Smooth muscle cell (in vitro differentiated cells): ENCODE data around the gene PLBD2. TPM values are rescaled to one million over a fixed set of nuclear protein-coding genes. Genes with fewer than 3 reads are reported as not detected.

Experiments
- DNase-seq: peaks from one replicate; lab custom pipeline; 2025; ENCODE audit not compliant: unreplicated experiment; lab: John Stamatoyannopoulos, UW
- H2AFZ ChIP-seq: fragments of 200-600 bp; sonication (generic); 2 replicates; pipeline ENCODE4 v1.6.0; 2016; ENCODE audit warnings: antibody characterized with exemption, low read depth, mild to moderate bottlenecking
- H3F3A ChIP-seq: fragments of 200-600 bp; sonication (generic); 2 replicates; pipeline ENCODE4 v1.6.0; 2017; ENCODE audit warnings: antibody characterized with exemption, low read depth
- H3K27ac ChIP-seq: fragments of 200-600 bp; sonication (generic); 2 replicates; pipeline ENCODE4 v1.5.1; 2016; ENCODE audit warnings: low read depth, mild to moderate bottlenecking
- H3K27me3 ChIP-seq: fragments of 200-600 bp; sonication (generic); 2 replicates; pipeline ENCODE4 v1.6.1; 2016; ENCODE audit warnings: low read depth, mild to moderate bottlenecking
- H3K36me3 ChIP-seq: fragments of 200-600 bp; sonication (generic); 2 replicates; pipeline ENCODE4 v1.5.1; 2016; ENCODE audit warnings: low read depth
- H3K4me1 ChIP-seq: fragments of 200-600 bp; sonication (generic); 2 replicates; pipeline ENCODE4 v1.5.1; 2016; ENCODE audit warnings: low read depth
- H3K4me2 ChIP-seq: fragments of 200-600 bp; sonication (generic); 2 replicates; pipeline ENCODE4 v1.6.0; 2016; ENCODE audit warnings: mild to moderate bottlenecking
- H3K4me3 ChIP-seq: fragments of 200-600 bp; sonication (generic); 2 replicates; pipeline ENCODE4 v1.5.1; 2016; ENCODE audit warnings: mild to moderate bottlenecking
- H3K79me2 ChIP-seq: fragments of 200-600 bp; sonication (generic); 2 replicates; pipeline ENCODE4 v1.6.0; 2016; ENCODE audit warnings: low read depth, mild to moderate bottlenecking
- H3K9ac ChIP-seq: fragments of 200-600 bp; sonication (generic); 2 replicates; pipeline ENCODE4 v1.6.0; 2016; ENCODE audit warnings: low read depth
- H3K9me3 ChIP-seq: fragments of 200-600 bp; sonication (generic); replicated peaks from 2 replicates; pipeline ENCODE4 v1.5.1; 2016; ENCODE audit warnings: low read depth
- H4K20me1 ChIP-seq: fragments of 200-600 bp; sonication (generic); 2 replicates; pipeline ENCODE4 v1.6.0; 2016; ENCODE audit warnings: low read depth
- WGBS: methylation state at CpG from one replicate; pipeline ENCODE4 v1.1.7; 2016; ENCODE audit warnings: low lambda C conversion rate; 5-methylcytosine and 5-hydroxymethylcytosine counted together
- polyA plus RNA-seq: library from polyadenylated mRNA; unstranded; fragments of >200 nt; fragmentation: Nextera tagmentation; extraction: Ambion mirVana; gene quantifications from 2 replicates; pipeline ENCODE4 v1.2.1, GENCODE V29; 2016
- total RNA-seq: library from RNA; depleted of rRNA; stranded (reverse); fragments of >200 nt; gene quantifications from 2 replicates; pipeline ENCODE4 v1.2.3, GENCODE V29; 2014
- TF ChIP-seq, protein P1 (sequence below): fragments of 200-600 bp; sonication (generic); IDR thresholded peaks from 2 replicates; pipeline ENCODE4 v1.5.1; 2017; ENCODE audit warnings: borderline replicate concordance, mild to moderate bottlenecking, antibody characterized with exemption; ENCODE audit not compliant: insufficient read depth, poor library complexity, severe bottlenecking

The PLBD2 gene
- total and polyA plus RNA-seq, 2 experiments from 2014 or later = 19.6 to 32.9 TPM

- TF ChIP-seq, protein P1, sequence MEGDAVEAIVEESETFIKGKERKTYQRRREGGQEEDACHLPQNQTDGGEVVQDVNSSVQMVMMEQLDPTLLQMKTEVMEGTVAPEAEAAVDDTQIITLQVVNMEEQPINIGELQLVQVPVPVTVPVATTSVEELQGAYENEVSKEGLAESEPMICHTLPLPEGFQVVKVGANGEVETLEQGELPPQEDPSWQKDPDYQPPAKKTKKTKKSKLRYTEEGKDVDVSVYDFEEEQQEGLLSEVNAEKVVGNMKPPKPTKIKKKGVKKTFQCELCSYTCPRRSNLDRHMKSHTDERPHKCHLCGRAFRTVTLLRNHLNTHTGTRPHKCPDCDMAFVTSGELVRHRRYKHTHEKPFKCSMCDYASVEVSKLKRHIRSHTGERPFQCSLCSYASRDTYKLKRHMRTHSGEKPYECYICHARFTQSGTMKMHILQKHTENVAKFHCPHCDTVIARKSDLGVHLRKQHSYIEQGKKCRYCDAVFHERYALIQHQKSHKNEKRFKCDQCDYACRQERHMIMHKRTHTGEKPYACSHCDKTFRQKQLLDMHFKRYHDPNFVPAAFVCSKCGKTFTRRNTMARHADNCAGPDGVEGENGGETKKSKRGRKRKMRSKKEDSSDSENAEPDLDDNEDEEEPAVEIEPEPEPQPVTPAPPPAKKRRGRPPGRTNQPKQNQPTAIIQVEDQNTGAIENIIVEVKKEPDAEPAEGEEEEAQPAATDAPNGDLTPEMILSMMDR = no peak
- Histone ChIP-seq H4K20me1 (peaks cover 7% of the 10 kb centered on the region), H3K79me2 (no peaks in the 10 kb centered on the region), H3K27me3 (no peaks in the 10 kb centered on the region), H3K36me3 (no peaks in the 10 kb centered on the region), H3K4me1 (no peaks in the 10 kb centered on the region), H3F3A (no peaks in the 10 kb centered on the region), H3K27ac (no peak overlapping the region), H2AFZ (no peak overlapping the region), H3K4me3 (no peak overlapping the region), H3K4me2 (no peak overlapping the region), H3K9me3 (no peaks in the 10 kb centered on the region), H3K9ac (no peak overlapping the region)
- DNase-seq = no peak
- 89% methylated on average over 3 of the region's 3 CpGs for WGBS
Observed at GRCh38 chr12:113373440-113373839, 15.1 kb downstream of the PLBD2 start.

- no peak for DNase-seq
- WGBS = 94% methylated on average over 3 of the region's 3 CpGs
- H2AFZ ChIP-seq = no peak overlapping the region
Observed at GRCh38 chr12:113373969-113374368, 15.6 kb downstream of the PLBD2 start.

DNA sequence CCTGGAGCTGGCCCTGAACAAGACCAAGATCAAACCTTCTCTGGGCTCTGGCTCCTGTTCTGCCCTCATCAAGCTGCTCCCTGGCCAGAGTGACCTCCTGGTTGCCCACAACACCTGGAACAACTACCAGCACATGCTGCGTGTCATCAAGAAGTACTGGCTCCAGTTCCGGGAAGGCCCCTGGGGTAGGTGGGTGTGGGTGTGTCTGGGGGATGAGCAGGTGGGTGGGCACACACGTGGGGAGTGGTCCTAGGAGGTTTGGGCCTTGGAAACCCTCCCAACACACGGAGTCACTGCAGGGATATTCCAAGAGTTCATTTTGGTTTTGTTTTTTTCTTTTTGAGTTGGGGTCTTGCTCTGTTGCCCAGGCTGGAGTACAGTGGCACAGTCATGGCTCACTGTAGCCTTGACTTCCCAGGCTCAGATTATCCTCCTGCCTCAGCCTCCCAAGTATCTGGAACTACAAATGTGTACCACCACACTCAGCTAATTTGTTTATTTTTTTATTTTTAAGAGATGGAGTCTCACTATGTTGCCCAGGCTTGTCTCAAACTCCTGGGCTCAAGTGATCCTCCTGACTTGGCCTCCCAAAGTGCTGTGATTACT is 16.5 kb downstream of the PLBD2 start:
- Histone ChIP-seq H3K9ac (no peak overlapping the region), H2AFZ (no peak overlapping the region), H3K79me2 (no peaks in the 10 kb centered on the region), H4K20me1 (no peaks in the 10 kb centered on the region), H3K9me3 (no peaks in the 10 kb centered on the region), H3F3A (no peaks in the 10 kb centered on the region), H3K4me3 (no peak overlapping the region), H3K27me3 (no peaks in the 10 kb centered on the region), H3K4me1 (no peaks in the 10 kb centered on the region), H3K36me3 (no peaks in the 10 kb centered on the region), H3K4me2 (no peak overlapping the region), H3K27ac (no peak overlapping the region)
- TF ChIP-seq, protein P1 = no peak
- 96% methylated on average over 4 of the region's 4 CpGs for WGBS
- DNase-seq = no peak

More at GRCh38 chr12:113373969-113374368, 15.6 kb downstream of the PLBD2 start:
- Histone ChIP-seq H3K36me3 (no peaks in the 10 kb centered on the region), H3K4me3 (no peak overlapping the region), H4K20me1 (peaks cover 2% of the 10 kb centered on the region), H3K4me2 (no peak overlapping the region), H3K4me1 (no peaks in the 10 kb centered on the region), H3K79me2 (no peaks in the 10 kb centered on the region), H3K9me3 (no peaks in the 10 kb centered on the region), H3K27me3 (no peaks in the 10 kb centered on the region), H3F3A (no peaks in the 10 kb centered on the region), H3K27ac (no peak overlapping the region), H3K9ac (no peak overlapping the region)
- TF ChIP-seq, protein P1 = no peak

- no peaks in the 10 kb centered on the region for H3K4me1 ChIP-seq
- 96% methylated on average over 3 of the region's 3 CpGs for WGBS
- no peaks in the 10 kb centered on the region for H3K79me2 ChIP-seq
- no peaks in the 10 kb centered on the region for H3F3A ChIP-seq
- H3K4me3 ChIP-seq = no peak overlapping the region
- no peaks in the 10 kb centered on the region for H3K36me3 ChIP-seq
- no peak overlapping the region for H2AFZ ChIP-seq
- H3K27me3 ChIP-seq = no peaks in the 10 kb centered on the region
- H4K20me1 ChIP-seq = no peaks in the 10 kb centered on the region
- H3K4me2 ChIP-seq = no peak overlapping the region
- H3K27ac ChIP-seq = no peak overlapping the region
- no peak overlapping the region for H3K9ac ChIP-seq
- DNase-seq = no peak
- TF ChIP-seq, protein P1 = no peak
- no peaks in the 10 kb centered on the region for H3K9me3 ChIP-seq
Observed at GRCh38 chr12:113378291-113378690, 19.9 kb downstream of the PLBD2 start.
